HCT116 (cell line): ENCODE data around the gene ITGA7.

Source experiments
- CEBPB ChIP-seq: IDR thresholded peaks from 2 replicates; pipeline ENCODE4 v1.6.1; 2012; ENCODE audit warnings: low read depth
- CTCF ChIP-seq, 3 experiments: fragments of 200-600 bp in 1 of 3; sonication (generic) in 1 of 3; IDR thresholded peaks in 2 of 3; conservative IDR thresholded peaks in 1 of 3; 2 replicates each; pipeline ENCODE4 v1.5.1; 2012 to 2017; ENCODE audit warnings: low read depth in 2 of 3, low read length in 2 of 3, antibody characterized with exemption in 1 of 3, borderline replicate concordance in 1 of 3, control low read depth in 1 of 3, mild to moderate bottlenecking in 1 of 3, mixed read lengths in 1 of 3, mixed run types in 1 of 3, moderate library complexity in 1 of 3; ENCODE audit not compliant: insufficient read depth in 1 of 3
- SIN3A ChIP-seq: IDR thresholded peaks from 2 replicates; pipeline ENCODE4 v1.6.1; 2012; ENCODE audit warnings: low read depth
- ZBTB33 ChIP-seq: IDR thresholded peaks from 2 replicates; pipeline ENCODE4 v1.6.1; 2011; ENCODE audit warnings: mild to moderate bottlenecking, low read length, moderate library complexity; ENCODE audit not compliant: insufficient replicate concordance; ENCODE audit errors: extremely low read depth

- TF ChIP-seq CTCF (IDR thresholded peaks at IDR 0.05 in 2 of 3, conservative IDR thresholded peaks at IDR 0.05 in 1 of 3; ENCODE audit: borderline replicate concordance in 1 of 3, insufficient read depth in 1 of 3, low read depth in 2 of 3, low read length in 2 of 3) (no peak), SIN3A (no peak), ZBTB33 (no peak), CEBPB (no peak)
Measured at GRCh38 chr12:55688716-55689655, 18.7 kb downstream of the ITGA7 start.
